PFSK-1 (cell line): ENCODE data around the gene LRRC8A. TPM values are rescaled to one million over a fixed set of nuclear protein-coding genes. Genes with fewer than 3 reads are reported as not detected.
A peak's percentile ranks its signal among the peaks of the same experiment; 100 is the strongest.

Experiments used
- FOXP2 ChIP-seq: optimal IDR thresholded peaks from 2 replicates; pipeline ENCODE3; 2011; ENCODE audit warnings: borderline replicate concordance, control low read depth, inconsistent platforms; ENCODE audit not compliant: insufficient read depth; ENCODE audit errors: extremely low read length, extremely low read depth
- POLR2AphosphoS5 ChIP-seq: IDR thresholded peaks from 2 replicates; pipeline ENCODE4 v1.6.1; 2012; ENCODE audit warnings: low read depth, mild to moderate bottlenecking, control low read depth, low read length, moderate library complexity
- REST ChIP-seq, 2 experiments: IDR thresholded peaks; 2 replicates each; pipeline versions ENCODE4 v1.6.1 to v1.8.0; 2011 to 2012; ENCODE audit warnings: low read depth in 2 of 2, low read length in 2 of 2, control low read depth in 1 of 2, inconsistent platforms in 1 of 2, mild to moderate bottlenecking in 1 of 2, moderate library complexity in 1 of 2; ENCODE audit not compliant: insufficient read depth in 1 of 2
- SIN3A ChIP-seq: IDR thresholded peaks from 2 replicates; pipeline ENCODE4 v1.6.1; 2012; ENCODE audit warnings: mild to moderate bottlenecking, low read length, moderate library complexity, borderline replicate concordance; ENCODE audit not compliant: insufficient read depth
- TAF1 ChIP-seq: IDR thresholded peaks from 2 replicates; pipeline ENCODE4 v1.6.1; 2012; ENCODE audit warnings: low read length, control low read depth, borderline replicate concordance; ENCODE audit not compliant: insufficient read depth
- polyA plus RNA-seq: library from polyadenylated mRNA; unstranded; fragments of >200 nt; gene quantifications from one replicate; pipeline ENCODE4 v1.2.1, GENCODE V29; 2012; ENCODE audit warnings: low read depth, missing spikeins; ENCODE audit not compliant: insufficient read length

Gene LRRC8A
- polyA plus RNA-seq: 33.7 TPM

GRCh38 chr9:128881884-128882676, at the start of gene LRRC8A, which contains the start of gene KYAT1:
TSS of gene LRRC8A (plus strand) at chr9:128882133. CDS start at chr9:128907165, 25,032 bp downstream.
TSS of gene KYAT1 (minus strand) at chr9:128881950. CDS start at chr9:128845405, 36,545 bp downstream.
- no peak for TF ChIP-seq FOXP2
- TF ChIP-seq TAF1: peak; percentile 75; the same call in 1 of the 2 replicates

- TF ChIP-seq FOXP2: no peak
- no peak for TF ChIP-seq POLR2AphosphoS5
- TF ChIP-seq SIN3A: no peak
- no peak for TF ChIP-seq TAF1
- TF ChIP-seq REST (IDR thresholded peaks at IDR 0.05; ENCODE audit: insufficient read depth in 1 of 2, low read depth in 2 of 2, low read length in 2 of 2): no peak
Measured at GRCh38 chr9:128833696-128834095, 48.2 kb upstream of the LRRC8A start.

GRCh38 chr9:128835246-128836210, 46.4 kb upstream of the LRRC8A start:
- no peak for TF ChIP-seq TAF1
- no peak for TF ChIP-seq FOXP2
- no peak for TF ChIP-seq REST (IDR thresholded peaks at IDR 0.05; ENCODE audit: insufficient read depth in 1 of 2, low read depth in 2 of 2, low read length in 2 of 2)
- TF ChIP-seq POLR2AphosphoS5: no peak
- TF ChIP-seq SIN3A: no peak

GRCh38 chr9:128836509-128837145, 45.3 kb upstream of the LRRC8A start:
- TF ChIP-seq SIN3A (no peak), FOXP2 (no peak), TAF1 (no peak), POLR2AphosphoS5 (no peak)

GRCh38 chr9:128838338-128838737, 43.6 kb upstream of the LRRC8A start:
- no peak for TF ChIP-seq REST (IDR thresholded peaks at IDR 0.05; ENCODE audit: insufficient read depth in 1 of 2, low read depth in 2 of 2, low read length in 2 of 2)
- no peak for TF ChIP-seq SIN3A
- TF ChIP-seq TAF1: no peak
- no peak for TF ChIP-seq FOXP2
- TF ChIP-seq POLR2AphosphoS5: no peak
